ENCODE results near the gene PTPRG. TPM values are rescaled to one million over a fixed set of nuclear protein-coding genes. Genes with fewer than 3 reads are reported as not detected.

The PTPRG gene
- total and polyA plus RNA-seq, 2 experiments from 2014 or later: 24.4 to 131 TPM

GRCh38 chr3:62266668-62267283 lies 705.4 kb downstream of the PTPRG start (continued):
- TF ChIP-seq CTCF (conservative IDR thresholded peaks at IDR 0.05; ENCODE audit: low read depth in 2 of 2): no peak
- TF ChIP-seq, protein P1, sequence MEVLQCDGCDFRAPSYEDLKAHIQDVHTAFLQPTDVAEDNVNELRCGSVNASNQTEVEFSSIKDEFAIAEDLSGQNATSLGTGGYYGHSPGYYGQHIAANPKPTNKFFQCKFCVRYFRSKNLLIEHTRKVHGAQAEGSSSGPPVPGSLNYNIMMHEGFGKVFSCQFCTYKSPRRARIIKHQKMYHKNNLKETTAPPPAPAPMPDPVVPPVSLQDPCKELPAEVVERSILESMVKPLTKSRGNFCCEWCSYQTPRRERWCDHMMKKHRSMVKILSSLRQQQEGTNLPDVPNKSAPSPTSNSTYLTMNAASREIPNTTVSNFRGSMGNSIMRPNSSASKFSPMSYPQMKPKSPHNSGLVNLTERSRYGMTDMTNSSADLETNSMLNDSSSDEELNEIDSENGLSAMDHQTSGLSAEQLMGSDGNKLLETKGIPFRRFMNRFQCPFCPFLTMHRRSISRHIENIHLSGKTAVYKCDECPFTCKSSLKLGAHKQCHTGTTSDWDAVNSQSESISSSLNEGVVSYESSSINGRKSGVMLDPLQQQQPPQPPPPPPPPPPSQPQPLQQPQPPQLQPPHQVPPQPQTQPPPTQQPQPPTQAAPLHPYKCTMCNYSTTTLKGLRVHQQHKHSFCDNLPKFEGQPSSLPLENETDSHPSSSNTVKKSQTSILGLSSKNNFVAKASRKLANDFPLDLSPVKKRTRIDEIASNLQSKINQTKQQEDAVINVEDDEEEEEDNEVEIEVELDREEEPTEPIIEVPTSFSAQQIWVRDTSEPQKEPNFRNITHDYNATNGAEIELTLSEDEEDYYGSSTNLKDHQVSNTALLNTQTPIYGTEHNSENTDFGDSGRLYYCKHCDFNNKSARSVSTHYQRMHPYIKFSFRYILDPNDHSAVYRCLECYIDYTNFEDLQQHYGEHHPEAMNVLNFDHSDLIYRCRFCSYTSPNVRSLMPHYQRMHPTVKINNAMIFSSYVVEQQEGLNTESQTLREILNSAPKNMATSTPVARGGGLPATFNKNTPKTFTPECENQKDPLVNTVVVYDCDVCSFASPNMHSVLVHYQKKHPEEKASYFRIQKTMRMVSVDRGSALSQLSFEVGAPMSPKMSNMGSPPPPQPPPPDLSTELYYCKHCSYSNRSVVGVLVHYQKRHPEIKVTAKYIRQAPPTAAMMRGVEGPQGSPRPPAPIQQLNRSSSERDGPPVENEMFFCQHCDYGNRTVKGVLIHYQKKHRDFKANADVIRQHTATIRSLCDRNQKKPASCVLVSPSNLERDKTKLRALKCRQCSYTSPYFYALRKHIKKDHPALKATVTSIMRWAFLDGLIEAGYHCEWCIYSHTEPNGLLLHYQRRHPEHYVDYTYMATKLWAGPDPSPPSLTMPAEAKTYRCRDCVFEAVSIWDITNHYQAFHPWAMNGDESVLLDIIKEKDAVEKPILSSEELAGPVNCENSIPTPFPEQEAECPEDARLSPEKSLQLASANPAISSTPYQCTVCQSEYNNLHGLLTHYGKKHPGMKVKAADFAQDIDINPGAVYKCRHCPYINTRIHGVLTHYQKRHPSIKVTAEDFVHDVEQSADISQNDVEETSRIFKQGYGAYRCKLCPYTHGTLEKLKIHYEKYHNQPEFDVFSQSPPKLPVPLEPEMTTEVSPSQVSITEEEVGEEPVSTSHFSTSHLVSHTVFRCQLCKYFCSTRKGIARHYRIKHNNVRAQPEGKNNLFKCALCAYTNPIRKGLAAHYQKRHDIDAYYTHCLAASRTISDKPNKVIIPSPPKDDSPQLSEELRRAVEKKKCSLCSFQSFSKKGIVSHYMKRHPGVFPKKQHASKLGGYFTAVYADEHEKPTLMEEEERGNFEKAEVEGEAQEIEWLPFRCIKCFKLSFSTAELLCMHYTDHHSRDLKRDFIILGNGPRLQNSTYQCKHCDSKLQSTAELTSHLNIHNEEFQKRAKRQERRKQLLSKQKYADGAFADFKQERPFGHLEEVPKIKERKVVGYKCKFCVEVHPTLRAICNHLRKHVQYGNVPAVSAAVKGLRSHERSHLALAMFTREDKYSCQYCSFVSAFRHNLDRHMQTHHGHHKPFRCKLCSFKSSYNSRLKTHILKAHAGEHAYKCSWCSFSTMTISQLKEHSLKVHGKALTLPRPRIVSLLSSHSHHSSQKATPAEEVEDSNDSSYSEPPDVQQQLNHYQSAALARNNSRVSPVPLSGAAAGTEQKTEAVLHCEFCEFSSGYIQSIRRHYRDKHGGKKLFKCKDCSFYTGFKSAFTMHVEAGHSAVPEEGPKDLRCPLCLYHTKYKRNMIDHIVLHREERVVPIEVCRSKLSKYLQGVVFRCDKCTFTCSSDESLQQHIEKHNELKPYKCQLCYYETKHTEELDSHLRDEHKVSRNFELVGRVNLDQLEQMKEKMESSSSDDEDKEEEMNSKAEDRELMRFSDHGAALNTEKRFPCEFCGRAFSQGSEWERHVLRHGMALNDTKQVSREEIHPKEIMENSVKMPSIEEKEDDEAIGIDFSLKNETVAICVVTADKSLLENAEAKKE (CRISPR knock-in tag; IDR thresholded peaks at IDR 0.05): no peak
- TF ChIP-seq ZNF331 (CRISPR knock-in tag; IDR thresholded peaks at IDR 0.05; ENCODE audit: low read depth): no peak
- TF ChIP-seq NANOG (IDR thresholded peaks at IDR 0.05; ENCODE audit: borderline replicate concordance): no peak

DNA sequence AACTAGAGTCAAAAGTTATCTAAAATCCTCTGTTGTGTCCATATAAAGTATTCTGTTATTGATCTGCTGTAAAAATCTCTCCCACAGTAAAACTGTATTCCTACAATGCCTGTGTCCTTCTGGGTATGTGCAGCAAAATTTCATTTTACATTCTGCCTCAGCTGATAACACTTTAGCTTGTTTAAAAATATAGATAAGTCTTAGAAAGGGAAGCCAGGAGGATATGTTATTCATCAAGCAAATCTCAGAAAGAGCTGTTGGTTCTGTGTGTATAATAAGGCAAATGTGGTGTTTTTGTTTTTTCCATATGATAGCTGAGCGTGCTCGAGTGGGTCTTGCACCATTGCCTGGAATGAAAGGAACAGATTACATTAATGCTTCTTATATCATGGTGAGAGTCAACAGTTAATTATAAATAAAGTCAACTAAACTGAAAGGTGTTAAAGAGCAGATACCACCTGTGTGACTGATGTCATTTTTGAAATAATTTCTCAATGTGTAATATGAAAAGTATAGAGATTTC lies 715.3 kb downstream of the PTPRG start:
- H3K79me2 ChIP-seq (replicated peaks; ENCODE audit: insufficient read depth): no peaks in the 10 kb centered on the region
- no peak for ATAC-seq
- DNase-seq (ENCODE audit: low spot score): no peak
- no peak overlapping the region for H3K4me3 ChIP-seq
- H3K36me3 Mint-ChIP-seq (ENCODE audit: low read depth): peaks cover 43% of the 10 kb centered on the region
- no peaks in the 10 kb centered on the region for H3K27me3 ChIP-seq (ENCODE audit: insufficient read depth)
- no peaks in the 10 kb centered on the region for H3K27me3 Mint-ChIP-seq (ENCODE audit: insufficient read depth, low read depth, poor library complexity)
- no peaks in the 10 kb centered on the region for H3K9me2 ChIP-seq (ENCODE audit: insufficient read depth)
- no peaks in the 10 kb centered on the region for H4K20me1 ChIP-seq (replicated peaks; ENCODE audit: insufficient read depth)
- peaks cover 7% of the 10 kb centered on the region for H3K4me1 Mint-ChIP-seq
- H3K4me3 Mint-ChIP-seq: no peak overlapping the region
- H2AFZ ChIP-seq: no peak overlapping the region
- H3K4me2 ChIP-seq: no peak overlapping the region
- peaks cover 3% of the 10 kb centered on the region; the same call in 1 of the 2 replicates for H3K4me1 ChIP-seq (ENCODE audit: insufficient read depth)
- H3F3A ChIP-seq (replicated peaks; ENCODE audit: low read depth): no peaks in the 10 kb centered on the region
- H3K27ac ChIP-seq (ENCODE audit: low read depth): no peak overlapping the region
- TF ChIP-seq CTCF (conservative IDR thresholded peaks at IDR 0.05; ENCODE audit: low read depth in 2 of 2) (no peak), POLR2AphosphoS5 (IDR thresholded peaks at IDR 0.05; ENCODE audit: low read depth) (no peak), STAT1 (IDR thresholded peaks at IDR 0.05; ENCODE audit: unreplicated experiment) (no peak)
- TF ChIP-seq, protein P2, sequence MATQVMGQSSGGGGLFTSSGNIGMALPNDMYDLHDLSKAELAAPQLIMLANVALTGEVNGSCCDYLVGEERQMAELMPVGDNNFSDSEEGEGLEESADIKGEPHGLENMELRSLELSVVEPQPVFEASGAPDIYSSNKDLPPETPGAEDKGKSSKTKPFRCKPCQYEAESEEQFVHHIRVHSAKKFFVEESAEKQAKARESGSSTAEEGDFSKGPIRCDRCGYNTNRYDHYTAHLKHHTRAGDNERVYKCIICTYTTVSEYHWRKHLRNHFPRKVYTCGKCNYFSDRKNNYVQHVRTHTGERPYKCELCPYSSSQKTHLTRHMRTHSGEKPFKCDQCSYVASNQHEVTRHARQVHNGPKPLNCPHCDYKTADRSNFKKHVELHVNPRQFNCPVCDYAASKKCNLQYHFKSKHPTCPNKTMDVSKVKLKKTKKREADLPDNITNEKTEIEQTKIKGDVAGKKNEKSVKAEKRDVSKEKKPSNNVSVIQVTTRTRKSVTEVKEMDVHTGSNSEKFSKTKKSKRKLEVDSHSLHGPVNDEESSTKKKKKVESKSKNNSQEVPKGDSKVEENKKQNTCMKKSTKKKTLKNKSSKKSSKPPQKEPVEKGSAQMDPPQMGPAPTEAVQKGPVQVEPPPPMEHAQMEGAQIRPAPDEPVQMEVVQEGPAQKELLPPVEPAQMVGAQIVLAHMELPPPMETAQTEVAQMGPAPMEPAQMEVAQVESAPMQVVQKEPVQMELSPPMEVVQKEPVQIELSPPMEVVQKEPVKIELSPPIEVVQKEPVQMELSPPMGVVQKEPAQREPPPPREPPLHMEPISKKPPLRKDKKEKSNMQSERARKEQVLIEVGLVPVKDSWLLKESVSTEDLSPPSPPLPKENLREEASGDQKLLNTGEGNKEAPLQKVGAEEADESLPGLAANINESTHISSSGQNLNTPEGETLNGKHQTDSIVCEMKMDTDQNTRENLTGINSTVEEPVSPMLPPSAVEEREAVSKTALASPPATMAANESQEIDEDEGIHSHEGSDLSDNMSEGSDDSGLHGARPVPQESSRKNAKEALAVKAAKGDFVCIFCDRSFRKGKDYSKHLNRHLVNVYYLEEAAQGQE (IDR thresholded peaks at IDR 0.05; ENCODE audit: unreplicated experiment): no peak
- TF ChIP-seq, protein P3, sequence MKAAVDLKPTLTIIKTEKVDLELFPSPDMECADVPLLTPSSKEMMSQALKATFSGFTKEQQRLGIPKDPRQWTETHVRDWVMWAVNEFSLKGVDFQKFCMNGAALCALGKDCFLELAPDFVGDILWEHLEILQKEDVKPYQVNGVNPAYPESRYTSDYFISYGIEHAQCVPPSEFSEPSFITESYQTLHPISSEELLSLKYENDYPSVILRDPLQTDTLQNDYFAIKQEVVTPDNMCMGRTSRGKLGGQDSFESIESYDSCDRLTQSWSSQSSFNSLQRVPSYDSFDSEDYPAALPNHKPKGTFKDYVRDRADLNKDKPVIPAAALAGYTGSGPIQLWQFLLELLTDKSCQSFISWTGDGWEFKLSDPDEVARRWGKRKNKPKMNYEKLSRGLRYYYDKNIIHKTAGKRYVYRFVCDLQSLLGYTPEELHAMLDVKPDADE (IDR thresholded peaks at IDR 0.05): no peak
- no peak overlapping the region for H3K27ac Mint-ChIP-seq
- no peaks in the 10 kb centered on the region for H3K9me3 Mint-ChIP-seq
- H3K36me3 ChIP-seq (ENCODE audit: insufficient read depth): no peaks in the 10 kb centered on the region

Measured in GM23338 (cell line).